Left colon (tissue), 2 donors: ENCODE results near the gene SHPK. TPM values are rescaled to one million over a fixed set of nuclear protein-coding genes. Genes with fewer than 3 reads are reported as not detected.

ENCODE experiments used
- ATAC-seq: fragments of 200-7000 bp; cut with Tn5 transposase; one replicate; pipeline ENCODE4 v1.9.1; 2020; ENCODE audit warnings: mild to moderate bottlenecking, moderate library complexity
- DNase-seq, 2 donors: peaks; one replicate each; pipeline ENCODE4 v3.0.0-alpha.2; 2020
- intact Hi-C, 2 donors: fragments of 100-400 bp; cut with DNase I in 1 of 2; cut with micrococcal nuclease in 1 of 2; formaldehyde crosslinking; loops; one replicate each; pipeline versions ENCODE4 v1.11.2 to v1.14.0; 2022; cut with DNase I, micrococcal nuclease
- total RNA-seq, 2 donors: library from RNA; stranded (reverse); fragmentation: NEBNext Ultra II Directional; extraction: Animal tissue kit (Norgen Biotek cat#: 25700); gene quantifications; one replicate each; pipeline ENCODE4 v1.2.1, GENCODE V29; 2021
- donor health status: DM: no; HTN: no; CAD: no.
- donor health status: DM: yes; HTN: yes; CAD: no.

Gene SHPK
- total RNA-seq, 2 donors from 2014 or later, result 19.1 to 19.6 TPM

DNA sequence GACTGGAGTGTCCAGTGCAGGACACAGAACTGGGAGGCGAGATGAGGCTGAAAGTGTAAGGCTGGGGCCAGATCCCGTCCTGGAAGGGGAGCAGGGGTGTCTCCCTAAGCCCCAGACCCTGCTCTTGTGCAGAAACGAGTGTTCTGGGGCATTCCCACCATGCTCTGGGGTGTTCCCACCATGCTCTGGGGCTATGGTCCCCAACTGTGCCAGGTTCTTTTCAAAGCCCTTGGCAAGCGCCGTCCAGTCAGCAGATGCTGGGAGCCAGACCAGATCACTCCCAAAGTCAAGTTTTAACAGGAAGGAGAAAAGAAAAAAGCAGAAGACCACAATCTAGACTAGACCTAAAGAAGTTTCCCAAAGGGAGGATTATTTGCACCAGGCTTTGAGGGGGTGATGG is 29.8 kb upstream of the SHPK start:
- intact Hi-C loops, result no loop called here
- DNase-seq, result no peak
- ATAC-seq, result no peak

DNA sequence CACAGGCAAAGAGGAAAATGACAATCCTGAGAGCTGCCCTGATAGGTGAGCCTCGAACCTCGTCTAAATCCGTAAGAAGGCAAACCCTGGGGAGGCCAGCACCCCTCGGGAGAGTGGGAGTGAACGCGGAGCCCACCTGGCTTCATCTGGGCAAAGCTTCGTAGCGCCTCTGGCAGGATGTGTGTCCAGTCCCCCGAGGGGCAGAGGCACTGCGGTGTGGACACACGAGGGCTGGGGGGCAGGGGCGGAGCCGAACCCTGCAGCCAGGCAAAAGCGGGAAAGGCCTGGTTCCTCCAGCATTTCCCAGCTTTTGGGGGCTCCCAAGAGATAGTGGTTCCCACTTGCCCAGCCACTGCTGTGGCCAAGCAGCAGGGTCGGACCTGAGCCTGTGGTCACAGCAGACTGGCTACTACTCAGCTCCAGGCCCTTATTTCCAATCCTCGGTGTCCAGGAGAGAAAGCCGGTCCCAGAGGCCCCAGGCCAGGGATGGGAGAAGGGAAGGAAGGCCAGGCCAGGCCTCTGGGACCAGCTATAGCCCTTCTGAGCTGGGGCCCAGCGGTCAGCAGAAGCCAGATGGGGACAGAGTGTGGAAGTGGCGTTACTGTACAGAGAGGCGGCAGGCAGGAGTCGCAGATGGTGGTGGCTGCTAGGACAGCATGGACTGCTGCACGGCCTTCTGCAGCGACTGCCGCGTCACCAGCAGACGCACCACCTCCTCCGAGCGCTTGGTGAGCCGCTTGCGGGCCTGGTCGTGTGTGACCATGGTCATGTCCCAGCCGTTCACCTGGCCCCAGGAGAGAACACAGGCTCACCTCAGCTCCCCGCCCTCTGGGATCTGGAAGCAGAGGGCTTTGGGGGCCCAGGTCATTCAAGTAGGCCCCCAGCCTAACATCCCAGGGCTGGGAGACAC is 27.3 kb upstream of the SHPK start:
- DNase-seq, result no peak
- intact Hi-C loops, result no loop called here
- ATAC-seq, result no peak

GRCh38 chr17:3660311-3660891 is 24.4 kb upstream of the SHPK start:
- peak; percentile 26 for ATAC-seq
- no peak for DNase-seq
- intact Hi-C loops, result no loop called here

GRCh38 chr17:3659541-3660111 is 23.6 kb upstream of the SHPK start:
- ATAC-seq, result peak; percentile 64
- intact Hi-C loops, result no loop called here
- DNase-seq, result peak; percentile 57 to 64

GRCh38 chr17:3658784-3659449 is 22.9 kb upstream of the SHPK start:
- intact Hi-C loops, result no loop called here
- no peak for ATAC-seq
- DNase-seq, result no peak

- no peak for ATAC-seq
Measured at GRCh38 chr17:3657874-3658783, 22.1 kb upstream of the SHPK start.

GRCh38 chr17:3657588-3657869 is 21.5 kb upstream of the SHPK start:
- DNase-seq (no peak), ATAC-seq (no peak)
- intact Hi-C loops, result no loop called here

More at GRCh38 chr17:3657874-3658783, 22.1 kb upstream of the SHPK start:
- intact Hi-C loops, result no loop called here
- DNase-seq, result no peak

DNA sequence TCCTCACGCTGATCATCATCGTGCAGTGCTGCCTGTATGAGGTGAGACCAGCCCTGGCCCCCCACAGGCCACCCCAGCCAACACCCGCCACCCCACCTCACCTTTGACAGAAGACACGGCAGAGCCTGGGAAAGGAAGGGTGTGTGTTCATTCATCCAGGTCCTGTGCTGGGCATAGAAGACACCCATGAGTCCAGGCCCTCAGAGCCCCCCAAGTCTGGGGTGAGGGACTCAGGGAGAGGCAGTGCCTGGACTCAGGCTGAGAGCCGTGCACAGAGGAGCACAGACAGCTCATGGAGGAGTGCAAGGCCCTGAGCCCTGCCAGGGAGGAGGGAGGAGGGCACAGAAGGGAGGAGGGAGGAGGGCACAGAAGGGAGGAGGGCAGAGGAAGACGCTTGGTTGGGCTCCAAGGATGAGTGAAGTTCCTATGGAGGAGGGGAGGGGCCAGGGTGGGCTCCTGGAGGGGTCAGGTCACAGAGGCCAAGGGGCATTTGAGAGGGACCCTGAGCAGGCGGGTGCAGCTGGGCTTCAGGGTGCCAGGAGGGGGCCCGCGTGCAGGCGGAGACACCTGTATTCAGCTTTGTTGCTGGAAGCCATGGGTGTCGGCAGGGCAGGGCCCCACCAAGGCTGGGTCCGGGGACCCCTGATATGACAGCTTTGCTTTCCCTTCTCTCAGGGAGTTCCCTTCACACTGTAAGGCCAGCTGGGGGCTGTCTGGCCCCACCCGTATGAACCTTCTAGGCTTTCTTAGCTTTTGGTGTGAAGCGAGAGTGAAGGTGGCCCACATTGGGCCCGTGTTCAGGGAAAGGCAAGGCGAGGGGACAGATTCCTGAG is 20.9 kb upstream of the SHPK start:
- ATAC-seq (no peak), DNase-seq (no peak)
- intact Hi-C loops, result no loop called here

DNA sequence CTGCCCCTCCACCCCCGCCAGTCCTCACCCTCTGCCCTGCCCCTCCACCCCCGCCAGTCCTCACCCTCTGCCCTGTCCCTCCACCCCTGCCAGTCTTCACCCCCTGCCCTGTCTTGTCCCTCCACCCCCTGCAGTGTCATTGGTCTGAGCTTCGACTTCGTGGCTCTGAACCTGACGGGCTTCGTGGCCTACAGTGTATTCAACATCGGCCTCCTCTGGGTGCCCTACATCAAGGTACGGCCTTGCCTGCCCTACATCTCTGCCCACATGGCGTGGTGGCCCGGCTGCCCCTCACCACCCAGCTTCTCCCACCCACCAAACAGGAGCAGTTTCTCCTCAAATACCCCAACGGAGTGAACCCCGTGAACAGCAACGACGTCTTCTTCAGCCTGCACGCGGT is 20.3 kb upstream of the SHPK start:
- intact Hi-C loops, result no loop called here
- ATAC-seq (no peak), DNase-seq (no peak)

DNA sequence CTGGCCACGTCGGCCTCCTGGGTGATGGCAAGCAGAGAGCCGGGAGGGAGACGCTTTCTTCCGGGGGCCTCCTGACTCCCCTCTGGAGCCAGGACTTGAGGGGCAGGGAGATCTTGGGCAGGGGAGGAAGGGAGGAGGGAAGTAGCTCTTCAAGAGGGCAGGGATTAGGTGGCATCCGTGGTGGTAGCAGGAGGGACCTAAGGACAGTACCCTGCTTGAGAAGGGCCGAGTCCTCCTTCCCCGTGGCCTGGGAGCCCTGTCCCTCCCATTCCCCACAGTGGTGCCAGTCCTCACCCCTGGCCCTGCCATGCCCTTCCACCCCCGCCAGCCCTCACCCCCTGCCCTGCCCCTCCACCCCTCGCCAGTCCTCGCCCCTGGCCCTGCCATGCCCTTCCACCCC is 19.7 kb upstream of the SHPK start:
- intact Hi-C loops, result no loop called here
- DNase-seq, result no peak
- no peak for ATAC-seq

DNA sequence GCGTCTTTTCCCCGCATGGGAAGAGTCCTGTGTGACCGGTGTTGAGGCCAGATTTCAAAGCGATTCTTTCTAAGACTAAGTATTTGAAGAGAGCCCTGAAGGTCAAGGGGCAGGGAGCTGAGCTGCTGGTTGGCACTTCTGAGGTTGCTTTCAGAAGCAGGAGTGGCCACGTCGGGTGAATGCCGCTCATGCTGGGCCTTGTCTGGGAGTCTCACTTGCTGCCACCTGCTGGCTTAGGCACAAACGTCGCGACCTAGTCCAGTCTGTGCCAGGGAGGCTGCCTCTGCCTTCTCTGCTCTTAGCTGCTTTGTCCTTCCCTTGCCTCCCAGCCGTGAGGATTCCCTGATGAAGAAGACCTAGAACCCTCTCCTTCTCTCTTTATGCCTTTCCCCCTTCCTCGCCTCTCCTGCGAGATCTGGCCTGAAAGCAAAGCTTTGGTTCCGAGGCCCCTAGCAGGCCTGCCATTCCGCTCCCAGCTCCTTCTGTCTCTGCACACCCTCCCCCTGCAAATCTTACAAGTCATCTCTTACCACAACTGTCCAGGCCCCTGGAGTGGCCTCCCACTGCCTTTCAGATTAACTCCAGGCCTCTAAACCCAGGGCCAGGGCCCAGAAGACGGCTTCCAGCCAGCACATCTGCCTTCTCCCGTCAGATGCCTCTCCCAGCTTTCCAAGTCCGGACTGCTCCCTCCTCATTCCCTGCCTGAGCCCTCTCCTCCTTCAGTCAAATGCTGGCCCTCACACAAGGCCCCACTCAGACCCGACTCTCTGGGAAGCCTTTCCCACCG is 11.9 kb upstream of the SHPK start:
- DNase-seq, result peak; percentile 45 to 71
- ATAC-seq, result peak; percentile 95
- intact Hi-C loops, result no loop called here

DNA sequence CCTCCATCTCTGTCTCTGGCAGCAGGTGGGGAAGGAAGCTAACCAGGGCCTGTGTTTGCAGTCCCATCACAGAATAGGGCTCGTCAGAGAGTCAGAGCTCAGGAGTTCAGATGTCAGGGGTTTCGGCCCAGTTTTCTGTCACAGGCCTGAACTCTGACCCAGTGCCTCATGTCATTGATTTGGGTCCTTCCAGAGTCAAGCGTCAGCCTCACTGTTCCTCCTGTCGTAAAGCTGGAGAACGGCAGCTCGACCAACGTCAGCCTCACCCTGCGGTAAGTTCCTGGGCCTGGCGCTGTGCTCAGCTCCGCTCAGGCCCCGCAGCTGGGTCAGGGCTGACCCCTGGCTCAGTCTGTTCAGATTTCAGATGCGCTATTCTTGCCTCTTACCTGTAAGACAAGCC is 11.2 kb upstream of the SHPK start:
- ATAC-seq, result no peak
- intact Hi-C loops, result no loop called here
- no peak for DNase-seq

- DNase-seq (no peak), ATAC-seq (no peak)
- intact Hi-C loops, result no loop called here
Measured at GRCh38 chr17:3645310-3645709, 9.3 kb upstream of the SHPK start.

DNA sequence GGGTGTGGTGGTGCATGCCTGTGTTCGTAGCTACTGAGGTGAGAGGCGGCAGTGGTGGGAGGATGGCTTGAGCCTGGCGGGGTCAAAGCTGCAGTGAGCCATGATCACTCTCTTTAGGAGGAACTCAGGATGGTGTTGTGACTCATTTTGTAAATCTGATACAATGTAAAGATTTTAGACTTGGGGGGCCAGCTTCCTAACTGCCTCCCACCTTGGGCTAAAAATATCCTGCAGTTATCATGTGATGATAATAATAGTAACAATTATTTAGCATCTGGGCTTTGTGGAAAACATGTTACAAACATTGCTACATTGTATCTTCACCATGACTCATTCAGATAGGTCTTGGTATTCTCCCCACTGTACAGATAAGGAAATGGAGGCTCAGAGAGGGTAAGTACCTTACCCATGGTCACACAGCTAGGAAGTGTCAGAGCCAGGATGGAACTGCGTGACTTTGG is 7.9 kb upstream of the SHPK start:
- no peak for ATAC-seq
- intact Hi-C loops, result no loop called here
- DNase-seq, result no peak

- intact Hi-C loops, result no loop called here
- ATAC-seq, result no peak
- no peak for DNase-seq
Measured at GRCh38 chr17:3641717-3642486, 5.9 kb upstream of the SHPK start.

DNA sequence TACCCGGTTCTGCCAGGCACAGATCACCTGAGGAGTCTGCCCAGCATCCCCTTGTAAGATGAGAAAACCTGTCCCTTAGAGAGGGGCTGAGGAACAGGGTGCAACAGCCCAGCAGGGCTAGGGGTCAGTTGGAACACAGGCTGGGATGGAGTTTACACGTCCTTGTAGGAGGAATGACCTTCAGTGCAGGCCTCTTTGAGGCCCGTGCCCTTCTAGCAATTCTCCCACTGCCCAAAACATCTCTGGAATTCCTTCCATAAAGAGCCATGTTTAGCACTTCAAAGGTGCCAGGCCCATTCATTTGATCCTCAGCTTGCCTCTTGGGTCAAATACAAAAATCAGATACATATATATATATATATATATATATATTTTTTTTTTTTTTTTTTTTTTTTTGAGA is 5.0 kb upstream of the SHPK start:
- intact Hi-C loops, result no loop called here
- ATAC-seq, result no peak
- DNase-seq, result no peak
